Measurements from ENCODE around the gene SPECC1. TPM values are rescaled to one million over a fixed set of nuclear protein-coding genes. Genes with fewer than 3 reads are reported as not detected.

SPECC1 gene
- total and polyA plus RNA-seq, 2 donors (not counting 3 experiments of a cell fraction or from before 2014, with no cell fraction given), result 5.3 to 20.4 TPM

DNA sequence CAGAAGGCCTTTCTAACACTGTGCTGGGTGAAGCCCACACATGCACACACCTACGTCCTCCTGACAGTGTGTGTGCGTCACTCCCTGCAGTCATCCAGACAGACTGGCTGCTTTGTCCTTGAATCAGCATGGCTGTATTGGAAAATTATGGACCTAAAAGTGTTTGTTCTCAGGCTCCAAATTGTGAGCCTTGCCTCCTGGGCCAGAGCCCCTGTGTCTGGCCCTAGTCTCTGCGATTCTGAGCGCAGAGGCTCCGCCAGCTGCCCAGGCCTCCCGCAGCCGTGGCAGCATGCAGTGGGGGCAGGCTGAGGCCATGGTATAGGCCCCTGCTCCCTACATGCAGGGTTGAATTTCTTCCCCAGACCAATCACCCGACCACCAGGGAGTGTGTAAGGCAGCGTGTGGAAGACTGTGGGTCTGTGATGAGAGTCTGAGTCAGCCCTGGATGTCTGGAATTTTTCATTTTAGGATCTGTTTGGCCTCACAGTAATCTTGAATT is 291.3 kb downstream of the SPECC1 start:
- H3K4me1 ChIP-seq (ENCODE audit: control insufficient read depth, extremely low read depth, insufficient read depth, low read length), result no peaks in the 10 kb centered on the region
- intact Hi-C loops (cut with micrococcal nuclease) (no loop called here), dilution Hi-C loops (cut with MboI; ENCODE audit: extremely low pct_ligation_motif_present, low sequenced_read_pairs) (no loop called here)
- DNase-seq (ENCODE audit: low read depth, low spot score), result no peak
- no peak overlapping the region for H3K4me2 ChIP-seq (ENCODE audit: insufficient read depth, low read length)
- TF ChIP-seq POLR2A (IDR thresholded peaks at IDR 0.05; ENCODE audit: low read depth, low read length) (no peak), FOS (IDR thresholded peaks at IDR 0.05; ENCODE audit: borderline replicate concordance, insufficient read depth, low read length) (no peak), MYC (IDR thresholded peaks at IDR 0.05; ENCODE audit: low read depth, low read length) (no peak), EZH2 (IDR thresholded peaks at IDR 0.05; ENCODE audit: borderline replicate concordance, low read depth, low read length, severe bottlenecking) (no peak), JUN (IDR thresholded peaks at IDR 0.05; ENCODE audit: borderline replicate concordance, insufficient read depth, insufficient read length, low read depth) (no peak), POLR2AphosphoS5 (IDR thresholded peaks at IDR 0.05; ENCODE audit: insufficient read depth, low read depth, low read length) (no peak)
- TF ChIP-seq, protein P1, sequence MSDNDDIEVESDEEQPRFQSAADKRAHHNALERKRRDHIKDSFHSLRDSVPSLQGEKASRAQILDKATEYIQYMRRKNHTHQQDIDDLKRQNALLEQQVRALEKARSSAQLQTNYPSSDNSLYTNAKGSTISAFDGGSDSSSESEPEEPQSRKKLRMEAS (IDR thresholded peaks at IDR 0.05; ENCODE audit: insufficient read depth, insufficient read length), result no peak
- no peak overlapping the region for H3K9ac ChIP-seq (replicated peaks; ENCODE audit: extremely low read depth, insufficient read depth, low read length)
- H3K36me3 ChIP-seq (ENCODE audit: control insufficient read depth in 2 of 2, extremely low read depth in 1 of 2, insufficient read depth in 2 of 2, low read length in 2 of 2), result no peaks in the 10 kb centered on the region
- POLR2A ChIA-PET, result no interaction called here
- CTCF ChIA-PET, result no interaction called here
- no peak for FAIRE-seq
- no peaks in the 10 kb centered on the region for H4K20me1 ChIP-seq (replicated peaks; ENCODE audit: control insufficient read depth, extremely low read depth, insufficient read depth, low read length)
- no peaks in the 10 kb centered on the region for H3K27me3 ChIP-seq (ENCODE audit: control insufficient read depth in 2 of 2, insufficient read depth in 2 of 2, low read length in 2 of 2)
- H2AFZ ChIP-seq (ENCODE audit: low read depth, low read length), result no peak overlapping the region
- no peak overlapping the region for H3K4me3 ChIP-seq (replicated peaks in 1 of 3; ENCODE audit: insufficient read depth in 1 of 3, low read depth in 1 of 3, low read length in 3 of 3)
- no peaks in the 10 kb centered on the region for H3K9me1 ChIP-seq (replicated peaks; ENCODE audit: control insufficient read depth, extremely low read depth, insufficient read depth, low read length)
- no peaks in the 10 kb centered on the region for H3K9me3 ChIP-seq (replicated peaks; ENCODE audit: control insufficient read depth, insufficient read depth, low read length)
- H3K27ac ChIP-seq (ENCODE audit: insufficient read depth, low read depth, low read length), result no peak overlapping the region
- no peaks in the 10 kb centered on the region for H3K79me2 ChIP-seq (ENCODE audit: control insufficient read depth, insufficient read depth, low read length)
- no TSS peak for BruUV-seq (replicated peaks)

- CTCF ChIA-PET, result no interaction called here
- FAIRE-seq, result no peak
- dilution Hi-C loops (cut with MboI; ENCODE audit: extremely low pct_ligation_motif_present, low sequenced_read_pairs), result no loop called here
- no peaks in the 10 kb centered on the region for H3K9me3 ChIP-seq (replicated peaks; ENCODE audit: control insufficient read depth, insufficient read depth, low read length)
- no peaks in the 10 kb centered on the region for H3K36me3 ChIP-seq (ENCODE audit: control insufficient read depth in 2 of 2, extremely low read depth in 1 of 2, insufficient read depth in 2 of 2, low read length in 2 of 2)
- intact Hi-C loops (cut with micrococcal nuclease), result no loop called here
- no peak overlapping the region for H2AFZ ChIP-seq (ENCODE audit: low read depth, low read length)
- H3K9ac ChIP-seq (replicated peaks; ENCODE audit: extremely low read depth, insufficient read depth, low read length), result no peak overlapping the region
- no peak overlapping the region for H3K27ac ChIP-seq (ENCODE audit: insufficient read depth, low read depth, low read length)
- no peak overlapping the region for H3K4me3 ChIP-seq (replicated peaks in 1 of 3; ENCODE audit: insufficient read depth in 1 of 3, low read depth in 1 of 3, low read length in 3 of 3)
- H3K4me1 ChIP-seq (ENCODE audit: control insufficient read depth, extremely low read depth, insufficient read depth, low read length), result no peaks in the 10 kb centered on the region
- no peaks in the 10 kb centered on the region for H4K20me1 ChIP-seq (replicated peaks; ENCODE audit: control insufficient read depth, extremely low read depth, insufficient read depth, low read length)
- TF ChIP-seq MYC (IDR thresholded peaks at IDR 0.05; ENCODE audit: low read depth, low read length) (no peak), CTCF (IDR thresholded peaks at IDR 0.05; ENCODE audit: extremely low read depth in 1 of 2, insufficient read depth in 1 of 2, low read depth in 1 of 2, low read length in 2 of 2) (no peak), POLR2A (IDR thresholded peaks at IDR 0.05; ENCODE audit: low read depth, low read length) (no peak), FOS (IDR thresholded peaks at IDR 0.05; ENCODE audit: borderline replicate concordance, insufficient read depth, low read length) (no peak), GATA2 (IDR thresholded peaks at IDR 0.05; ENCODE audit: insufficient read depth, insufficient read length, low read depth, low read length) (no peak), JUN (IDR thresholded peaks at IDR 0.05; ENCODE audit: borderline replicate concordance, insufficient read depth, insufficient read length, low read depth) (no peak), POLR2AphosphoS5 (IDR thresholded peaks at IDR 0.05; ENCODE audit: insufficient read depth, low read depth, low read length) (no peak)
- TF ChIP-seq, protein P1 (IDR thresholded peaks at IDR 0.05; ENCODE audit: insufficient read depth, insufficient read length), result no peak
- no peak overlapping the region for H3K4me2 ChIP-seq (ENCODE audit: insufficient read depth, low read length)
- DNase-seq (ENCODE audit: low read depth, low spot score), result no peak
- H3K27me3 ChIP-seq (ENCODE audit: control insufficient read depth in 2 of 2, insufficient read depth in 2 of 2, low read length in 2 of 2), result no peaks in the 10 kb centered on the region
- BruUV-seq (replicated peaks), result no TSS peak
- H3K79me2 ChIP-seq (ENCODE audit: control insufficient read depth, insufficient read depth, low read length), result no peaks in the 10 kb centered on the region
- H3K9me1 ChIP-seq (replicated peaks; ENCODE audit: control insufficient read depth, extremely low read depth, insufficient read depth, low read length), result no peaks in the 10 kb centered on the region
- POLR2A ChIA-PET, result no interaction called here
Observed at GRCh38 chr17:20302246-20302917, 293.2 kb downstream of the SPECC1 start.
